NCI-H524 (cell line): ENCODE data around the gene SPATA32.

ENCODE experiments used
- DNase-seq, 2 experiments: peaks; one replicate each; lab custom pipeline; 2025; lab: John Stamatoyannopoulos, UW

SPATA32 gene

GRCh38 chr17:45293413-45294211, 31.7 kb upstream of the SPATA32 start:
- peak; percentile 47 to 88 for DNase-seq

- peak in 1 of 2 experiments; percentile 76 for DNase-seq
Measured at GRCh38 chr17:45292696-45293412, 31.0 kb upstream of the SPATA32 start.

GRCh38 chr17:45291171-45291805, 29.4 kb upstream of the SPATA32 start:
- DNase-seq, result no peak

GRCh38 chr17:45290269-45290765, 28.4 kb upstream of the SPATA32 start:
- peak in 1 of 2 experiments; percentile 76 for DNase-seq

GRCh38 chr17:45289301-45290268, 27.7 kb upstream of the SPATA32 start:
- peak in 1 of 2 experiments; percentile 88 for DNase-seq

GRCh38 chr17:45288825-45289224, 26.9 kb upstream of the SPATA32 start:
- peak in 1 of 2 experiments; percentile 35 for DNase-seq

- peak; percentile 93 to 96 for DNase-seq
Measured at GRCh38 chr17:45287526-45288500, 25.9 kb upstream of the SPATA32 start.

- DNase-seq, result no peak
Measured at GRCh38 chr17:45286286-45286685, 24.4 kb upstream of the SPATA32 start.

GRCh38 chr17:45284176-45285140, 22.6 kb upstream of the SPATA32 start:
- DNase-seq, result no peak

- no peak for DNase-seq
Measured at GRCh38 chr17:45283711-45284110, 21.8 kb upstream of the SPATA32 start.

GRCh38 chr17:45282683-45283644, 21.1 kb upstream of the SPATA32 start:
- DNase-seq, result peak; percentile 78 to 93

GRCh38 chr17:45279898-45280297, 18.0 kb upstream of the SPATA32 start:
- DNase-seq, result peak; percentile 74 to 92

- DNase-seq, result peak in 1 of 2 experiments; percentile 39
Measured at GRCh38 chr17:45277992-45278391, 16.1 kb upstream of the SPATA32 start.

GRCh38 chr17:45277216-45277849, 15.4 kb upstream of the SPATA32 start:
- peak; percentile 89 to 98 for DNase-seq

GRCh38 chr17:45276031-45276430, 14.1 kb upstream of the SPATA32 start:
- peak; percentile 60 to 92 for DNase-seq

- no peak for DNase-seq
Measured at GRCh38 chr17:45274033-45274432, 12.1 kb upstream of the SPATA32 start.

- DNase-seq, result no peak
Measured at GRCh38 chr17:45273551-45273957, 11.7 kb upstream of the SPATA32 start.
